Spinal cord (tissue), 10 donors: ENCODE data around the gene SSR4. TPM values are rescaled to one million over a fixed set of nuclear protein-coding genes. Genes with fewer than 3 reads are reported as not detected.

Source experiments
- DNase-seq, 6 donors: peaks; one replicate each; pipeline versions ENCODE4 v3.0.0 to v3.0.0-alpha.2; 2013 to 2015; ENCODE audit warnings: low spot score in 6 of 6, low read depth in 4 of 6
- H3K27ac ChIP-seq: one replicate; pipeline ENCODE4 v1.5.1; 2013; ENCODE audit warnings: low read depth, low read length, control low read depth
- H3K27me3 ChIP-seq: one replicate; pipeline ENCODE4 v1.6.1; 2013; ENCODE audit warnings: low read length; ENCODE audit not compliant: control insufficient read depth, insufficient read depth
- H3K36me3 ChIP-seq: one replicate; pipeline ENCODE4 v1.6.1; 2013; ENCODE audit warnings: low read length; ENCODE audit not compliant: control insufficient read depth, insufficient read depth
- H3K4me1 ChIP-seq: one replicate; pipeline ENCODE4 v1.6.1; 2013; ENCODE audit warnings: low read length; ENCODE audit not compliant: control insufficient read depth, insufficient read depth
- H3K4me3 ChIP-seq: one replicate; pipeline ENCODE4 v1.5.1; 2013; ENCODE audit warnings: low read depth, low read length, control low read depth
- H3K9me3 ChIP-seq: one replicate; pipeline ENCODE4 v1.6.1; 2013; ENCODE audit warnings: low read length; ENCODE audit not compliant: control insufficient read depth, insufficient read depth
- WGBS: methylation state at CpG from one replicate; pipeline ENCODE4 v1.1.5; 2013; ENCODE audit warnings: missing lambda C conversion rate; ENCODE audit not compliant: insufficient coverage; 5-methylcytosine and 5-hydroxymethylcytosine counted together
- polyA plus RNA-seq, 2 donors: library from polyadenylated mRNA; unstranded; fragments of 120-200 nt; gene quantifications; one replicate each; pipeline ENCODE4 v1.2.1, GENCODE V29; 2013; ENCODE audit not compliant: insufficient read length in 2 of 2
- total RNA-seq, 2 donors: library from RNA; depleted of rRNA in 1 of 2; stranded (reverse); fragments of 120-200 nt in 1 of 2; fragments of >200 nt in 1 of 2; gene quantifications; one replicate each; pipeline versions ENCODE4 v1.2.3 to v1.2.4, GENCODE V29; 2013 to 2014
- donor health status: healthy.

SSR4 gene
- total and polyA plus RNA-seq, 4 donors: 95.5 to 317 (median 176) TPM

DNA sequence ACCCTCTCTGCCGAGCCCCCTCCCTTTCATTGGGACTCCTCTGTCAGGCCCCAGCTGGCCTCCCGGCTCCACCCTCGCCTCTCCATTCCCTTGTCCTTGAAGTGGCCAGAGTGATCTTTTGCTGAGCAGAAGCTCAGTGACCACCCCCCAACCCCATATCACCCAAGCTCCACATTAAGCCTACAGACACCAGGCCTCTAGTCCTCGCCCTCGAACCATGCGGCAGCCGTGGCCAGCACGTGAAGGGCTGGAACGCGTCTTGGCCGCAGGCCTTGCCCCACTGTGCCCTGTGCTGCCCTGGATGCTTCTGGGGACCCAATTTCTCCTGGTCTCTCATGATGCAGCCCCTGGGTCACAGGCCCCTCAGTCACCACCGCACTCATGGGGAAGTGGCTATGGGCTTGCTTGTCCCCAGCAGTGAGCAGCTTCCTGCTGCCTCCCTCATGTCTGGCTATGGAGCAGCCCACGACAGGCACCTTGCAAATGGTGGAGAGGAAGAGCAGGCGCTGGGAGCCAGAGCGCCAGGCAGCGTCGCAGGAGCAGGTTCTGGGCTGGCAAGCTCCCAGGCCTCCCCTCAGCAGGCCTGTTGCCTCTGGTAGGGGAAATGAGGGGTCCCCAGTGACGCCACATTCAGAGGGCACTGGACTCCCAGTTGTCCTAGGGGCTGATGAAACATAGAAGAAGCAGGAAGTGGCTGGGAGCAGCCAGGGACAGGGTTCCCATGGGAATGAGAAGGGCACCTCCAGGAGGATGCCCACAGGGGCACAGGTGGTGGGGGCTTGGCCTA, 14.4 kb upstream of the SSR4 start:
- peaks cover 67% of the 10 kb centered on the region for H3K36me3 ChIP-seq
- H3K27ac ChIP-seq: no peak overlapping the region
- H3K27me3 ChIP-seq: no peaks in the 10 kb centered on the region
- H3K4me1 ChIP-seq: peaks cover 35% of the 10 kb centered on the region
- WGBS: 80% methylated on average over 14 of the region's 18 CpGs
- no peak overlapping the region for H3K4me3 ChIP-seq
- DNase-seq: no peak
- no peaks in the 10 kb centered on the region for H3K9me3 ChIP-seq

GRCh38 chrX:153780678-153781427, 13.6 kb upstream of the SSR4 start, which contains the start of gene SRPK3:
SRPK3 (plus strand) TSS chrX:153781041; CDS start chrX:153781087, 46 bp downstream.
- 48% methylated on average over 46 of the region's 52 CpGs for WGBS
- DNase-seq: peak in 2 of 6 donors; percentile 27 to 28
- Histone ChIP-seq H3K27ac (no peak within 1 kb of the TSS), H3K36me3 (peaks cover 67% of the 10 kb centered on the region), H3K9me3 (no peaks in the 10 kb centered on the region), H3K4me1 (peaks cover 35% of the 10 kb centered on the region), H3K27me3 (no peaks in the 10 kb centered on the region), H3K4me3 (no peak within 1 kb of the TSS)

- DNase-seq: no peak
- H3K4me1 ChIP-seq: peaks cover 36% of the 10 kb centered on the region
- peaks cover 73% of the 10 kb centered on the region for H3K36me3 ChIP-seq
- no peaks in the 10 kb centered on the region for H3K27me3 ChIP-seq
- no peak overlapping the region for H3K4me3 ChIP-seq
- H3K9me3 ChIP-seq: no peaks in the 10 kb centered on the region
- H3K27ac ChIP-seq: no peak overlapping the region
- WGBS: 74% methylated on average over 24 of the region's 24 CpGs
Measured at GRCh38 chrX:153781428-153782047, 12.9 kb upstream of the SSR4 start.

GRCh38 chrX:153782313-153782712, 12.2 kb upstream of the SSR4 start:
- Histone ChIP-seq H3K27ac (no peak overlapping the region), H3K4me3 (no peak overlapping the region), H3K36me3 (peaks cover 73% of the 10 kb centered on the region), H3K9me3 (no peaks in the 10 kb centered on the region), H3K27me3 (no peaks in the 10 kb centered on the region), H3K4me1 (peaks cover 43% of the 10 kb centered on the region)
- 53% methylated on average over 11 of the region's 11 CpGs for WGBS
- DNase-seq: peak in 2 of 6 donors; percentile 54 to 56

GRCh38 chrX:153782871-153783270, 11.6 kb upstream of the SSR4 start:
- DNase-seq: no peak
- Histone ChIP-seq H3K9me3 (no peaks in the 10 kb centered on the region), H3K36me3 (peaks cover 73% of the 10 kb centered on the region), H3K27ac (no peak overlapping the region), H3K4me3 (no peak overlapping the region), H3K4me1 (peaks cover 43% of the 10 kb centered on the region), H3K27me3 (no peaks in the 10 kb centered on the region)
- WGBS: 88% methylated on average over 13 of the region's 14 CpGs

GRCh38 chrX:153783378-153784013, 11.0 kb upstream of the SSR4 start:
- H3K4me1 ChIP-seq: peaks cover 46% of the 10 kb centered on the region
- 72% methylated on average over 22 of the region's 24 CpGs for WGBS
- DNase-seq: no peak
- no peaks in the 10 kb centered on the region for H3K9me3 ChIP-seq
- no peaks in the 10 kb centered on the region for H3K27me3 ChIP-seq
- peaks cover 73% of the 10 kb centered on the region for H3K36me3 ChIP-seq
- H3K4me3 ChIP-seq: no peak overlapping the region
- H3K27ac ChIP-seq: no peak overlapping the region

DNA sequence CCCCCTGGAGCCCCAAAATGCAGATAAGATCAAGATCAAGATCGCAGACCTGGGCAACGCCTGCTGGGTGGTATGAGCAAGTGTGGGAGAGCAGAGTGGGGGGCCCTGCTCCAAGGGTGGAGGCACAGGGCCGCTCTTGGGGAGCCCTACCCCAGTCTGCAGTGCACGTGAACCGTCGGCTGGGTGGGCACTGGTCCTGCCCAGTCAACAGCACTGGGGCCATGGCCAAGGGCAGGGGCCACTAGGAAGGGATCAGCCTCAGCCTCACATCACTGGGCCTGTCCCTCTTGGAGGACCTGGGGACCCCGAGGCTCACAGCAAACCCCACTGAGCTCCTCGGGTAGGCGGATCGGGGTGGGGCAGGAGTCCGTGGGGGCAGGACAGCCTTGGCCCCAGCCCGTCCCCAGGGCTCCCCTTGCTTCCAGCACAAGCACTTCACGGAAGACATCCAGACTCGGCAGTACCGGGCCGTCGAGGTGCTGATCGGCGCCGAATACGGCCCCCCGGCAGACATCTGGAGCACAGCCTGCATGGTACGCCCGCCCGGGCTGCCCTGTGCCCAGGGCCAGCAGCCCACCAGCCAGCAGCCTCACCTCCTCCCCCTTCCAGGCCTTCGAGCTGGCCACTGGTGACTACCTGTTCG, 10.0 kb upstream of the SSR4 start:
- Histone ChIP-seq H3K27ac (no peak overlapping the region), H3K4me3 (no peak overlapping the region), H3K27me3 (no peaks in the 10 kb centered on the region), H3K4me1 (peaks cover 47% of the 10 kb centered on the region), H3K36me3 (peaks cover 77% of the 10 kb centered on the region), H3K9me3 (no peaks in the 10 kb centered on the region)
- no peak for DNase-seq
- 91% methylated on average over 21 of the region's 27 CpGs for WGBS

DNA sequence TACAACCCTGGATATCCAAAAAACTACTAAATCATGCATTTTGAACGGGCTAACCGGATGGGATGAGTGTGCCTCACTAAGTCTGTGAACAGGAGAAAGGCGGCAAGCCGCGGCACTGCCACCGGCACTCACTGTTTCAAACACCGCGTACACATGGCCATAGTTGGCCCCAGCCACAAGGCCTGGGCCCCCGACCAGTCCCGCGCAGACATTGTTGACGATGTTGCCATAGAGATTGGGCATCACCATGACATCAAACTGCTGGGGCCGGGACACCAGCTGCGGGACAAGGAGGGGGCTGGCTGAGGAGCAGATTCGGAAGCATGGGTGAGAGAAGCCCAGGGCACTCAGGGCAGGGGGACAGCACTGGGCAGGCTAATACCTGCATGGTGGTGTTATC, 7.8 kb upstream of the SSR4 start:
- peaks cover 87% of the 10 kb centered on the region for H3K36me3 ChIP-seq
- no peaks in the 10 kb centered on the region for H3K9me3 ChIP-seq
- H3K27ac ChIP-seq: no peak overlapping the region
- no peak overlapping the region for H3K4me3 ChIP-seq
- peaks cover 33% of the 10 kb centered on the region for H3K4me1 ChIP-seq
- H3K27me3 ChIP-seq: no peaks in the 10 kb centered on the region
- 69% methylated on average over 15 of the region's 15 CpGs for WGBS
- DNase-seq: no peak

GRCh38 chrX:153789654-153790053, 4.8 kb upstream of the SSR4 start:
- no peaks in the 10 kb centered on the region for H3K27me3 ChIP-seq

More at GRCh38 chrX:153789654-153790053, 4.8 kb upstream of the SSR4 start:
- Histone ChIP-seq H3K27ac (no peak overlapping the region), H3K9me3 (no peaks in the 10 kb centered on the region), H3K4me1 (peaks cover 38% of the 10 kb centered on the region), H3K36me3 (peaks cover 68% of the 10 kb centered on the region), H3K4me3 (no peak overlapping the region)
- WGBS: 86% methylated on average over 12 of the region's 12 CpGs
- no peak for DNase-seq
